HG03342 (cell line): Measurements from ENCODE around the gene CASP8.

ENCODE experiments used
- ATAC-seq: cut with Tn5 transposase; IDR thresholded peaks from one replicate; pipeline ENCODE4 v1.9.1; 2021; ENCODE audit warnings: mild to moderate bottlenecking, moderate library complexity; ENCODE audit not compliant: unreplicated experiment

The CASP8 gene

GRCh38 chr2:201260302-201260800, at the start of gene CASP8:
Gene CASP8, plus strand, starts transcription at chr2:201260536. Its CDS starts 5,951 bp downstream, at chr2:201266487.
- no peak for ATAC-seq

GRCh38 chr2:201215963-201216362, 44.4 kb upstream of the CASP8 start:
- ATAC-seq: no peak

- ATAC-seq: no peak
Measured at GRCh38 chr2:201216918-201217317, 43.4 kb upstream of the CASP8 start.

GRCh38 chr2:201218780-201219179, 41.6 kb upstream of the CASP8 start:
- no peak for ATAC-seq

- ATAC-seq: no peak
Measured at GRCh38 chr2:201219328-201220096, 40.8 kb upstream of the CASP8 start.

- ATAC-seq: no peak
Measured at GRCh38 chr2:201220102-201220570, 40.2 kb upstream of the CASP8 start.

GRCh38 chr2:201223089-201224073, 37.0 kb upstream of the CASP8 start:
- peak; percentile 91 for ATAC-seq

GRCh38 chr2:201228271-201228911, 31.9 kb upstream of the CASP8 start:
- no peak for ATAC-seq

GRCh38 chr2:201228912-201229290, 31.4 kb upstream of the CASP8 start:
- ATAC-seq: no peak

- ATAC-seq: peak; percentile 55
Measured at GRCh38 chr2:201231781-201232466, 28.4 kb upstream of the CASP8 start.

GRCh38 chr2:201232467-201232815, 27.9 kb upstream of the CASP8 start:
- ATAC-seq: no peak

GRCh38 chr2:201233192-201233811, 27.0 kb upstream of the CASP8 start:
- ATAC-seq: peak; percentile 89

- ATAC-seq: peak; percentile 13
Measured at GRCh38 chr2:201233812-201234662, 26.3 kb upstream of the CASP8 start.

GRCh38 chr2:201234663-201235135, 25.6 kb upstream of the CASP8 start:
- no peak for ATAC-seq

- ATAC-seq: no peak
Measured at GRCh38 chr2:201235860-201236811, 24.2 kb upstream of the CASP8 start.

GRCh38 chr2:201237486-201238123, 22.7 kb upstream of the CASP8 start:
- ATAC-seq: no peak
